GM06990 (cell line): ENCODE data around the gene TPCN2.

Experiments
- DNase-seq: peaks from one replicate; pipeline ENCODE4 v3.0.0-alpha.2; 2011; ENCODE audit not compliant: insufficient read length; ENCODE audit errors: extremely low read depth
- H3K27me3 ChIP-seq: replicated peaks from 2 replicates; pipeline ENCODE4 v1.6.0; 2011; ENCODE audit warnings: low read length; ENCODE audit not compliant: control insufficient read depth, insufficient read depth
- H3K36me3 ChIP-seq: 2 replicates; pipeline ENCODE4 v1.5.1; 2011; ENCODE audit warnings: low read length; ENCODE audit not compliant: control insufficient read depth, insufficient read depth
- H3K4me3 ChIP-seq: replicated peaks from 2 replicates; pipeline ENCODE4 v1.5.1; 2011; ENCODE audit warnings: low read depth, mild to moderate bottlenecking, control low read depth, low read length
- TF ChIP-seq, protein P1 (sequence below): IDR thresholded peaks from 2 replicates; pipeline ENCODE4 v1.5.1; 2011; ENCODE audit warnings: low read length, control low read depth, mild to moderate bottlenecking, inconsistent platforms; ENCODE audit not compliant: insufficient read depth, poor library complexity, severe bottlenecking

Gene TPCN2

DNA sequence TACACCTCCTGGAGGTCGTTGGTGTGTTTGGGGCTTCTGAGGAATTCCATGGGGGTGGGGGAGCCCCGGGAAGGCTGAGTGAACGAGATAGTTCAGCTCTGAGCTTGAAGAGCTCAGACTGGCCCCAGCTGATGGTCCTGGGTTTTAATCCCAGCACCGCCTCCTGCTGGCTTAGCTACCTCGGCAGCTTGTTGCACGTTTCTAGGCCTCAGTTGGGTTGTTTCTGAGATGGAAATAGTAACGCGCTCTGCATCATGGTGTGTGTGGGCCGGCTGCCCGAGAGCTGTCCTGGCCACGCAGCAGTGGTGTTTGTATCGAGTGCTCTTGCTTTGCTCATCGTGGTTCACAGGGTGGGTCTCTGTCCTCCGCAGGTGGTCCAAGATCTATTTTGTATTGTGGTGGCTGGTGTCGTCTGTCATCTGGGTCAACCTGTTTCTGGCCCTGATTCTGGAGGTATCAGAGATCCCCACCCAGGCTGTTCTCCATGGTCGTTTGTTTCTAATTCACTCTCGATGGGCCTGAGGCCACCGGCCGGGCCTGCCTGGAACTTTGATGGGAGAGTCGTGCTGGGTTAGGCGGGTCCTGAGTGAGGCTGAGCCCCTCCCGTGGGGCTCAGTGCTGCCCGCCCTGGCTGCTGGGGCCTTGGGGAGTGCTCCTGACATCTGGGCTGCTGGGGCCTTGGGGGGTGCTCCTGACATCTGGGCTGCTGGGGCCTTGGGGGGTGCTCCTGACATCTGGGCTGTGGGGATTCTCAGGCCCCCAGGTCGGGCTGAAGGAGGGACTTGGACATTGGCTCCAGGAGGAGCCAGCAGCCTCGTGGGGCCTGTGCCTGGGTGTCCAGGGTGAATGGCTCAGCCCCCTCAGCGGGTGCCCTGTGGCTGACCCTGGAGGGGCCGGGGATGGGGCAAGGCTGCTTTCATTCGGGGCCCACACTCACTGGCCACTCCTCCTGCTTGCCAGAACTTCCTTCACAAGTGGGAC is 37.7 kb downstream of the TPCN2 start:
- no peaks in the 10 kb centered on the region for H3K36me3 ChIP-seq
- no peak overlapping the region for H3K4me3 ChIP-seq
- TF ChIP-seq, protein P1, sequence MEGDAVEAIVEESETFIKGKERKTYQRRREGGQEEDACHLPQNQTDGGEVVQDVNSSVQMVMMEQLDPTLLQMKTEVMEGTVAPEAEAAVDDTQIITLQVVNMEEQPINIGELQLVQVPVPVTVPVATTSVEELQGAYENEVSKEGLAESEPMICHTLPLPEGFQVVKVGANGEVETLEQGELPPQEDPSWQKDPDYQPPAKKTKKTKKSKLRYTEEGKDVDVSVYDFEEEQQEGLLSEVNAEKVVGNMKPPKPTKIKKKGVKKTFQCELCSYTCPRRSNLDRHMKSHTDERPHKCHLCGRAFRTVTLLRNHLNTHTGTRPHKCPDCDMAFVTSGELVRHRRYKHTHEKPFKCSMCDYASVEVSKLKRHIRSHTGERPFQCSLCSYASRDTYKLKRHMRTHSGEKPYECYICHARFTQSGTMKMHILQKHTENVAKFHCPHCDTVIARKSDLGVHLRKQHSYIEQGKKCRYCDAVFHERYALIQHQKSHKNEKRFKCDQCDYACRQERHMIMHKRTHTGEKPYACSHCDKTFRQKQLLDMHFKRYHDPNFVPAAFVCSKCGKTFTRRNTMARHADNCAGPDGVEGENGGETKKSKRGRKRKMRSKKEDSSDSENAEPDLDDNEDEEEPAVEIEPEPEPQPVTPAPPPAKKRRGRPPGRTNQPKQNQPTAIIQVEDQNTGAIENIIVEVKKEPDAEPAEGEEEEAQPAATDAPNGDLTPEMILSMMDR, result peak; percentile 14
- no peaks in the 10 kb centered on the region for H3K27me3 ChIP-seq
- DNase-seq, result no peak

DNA sequence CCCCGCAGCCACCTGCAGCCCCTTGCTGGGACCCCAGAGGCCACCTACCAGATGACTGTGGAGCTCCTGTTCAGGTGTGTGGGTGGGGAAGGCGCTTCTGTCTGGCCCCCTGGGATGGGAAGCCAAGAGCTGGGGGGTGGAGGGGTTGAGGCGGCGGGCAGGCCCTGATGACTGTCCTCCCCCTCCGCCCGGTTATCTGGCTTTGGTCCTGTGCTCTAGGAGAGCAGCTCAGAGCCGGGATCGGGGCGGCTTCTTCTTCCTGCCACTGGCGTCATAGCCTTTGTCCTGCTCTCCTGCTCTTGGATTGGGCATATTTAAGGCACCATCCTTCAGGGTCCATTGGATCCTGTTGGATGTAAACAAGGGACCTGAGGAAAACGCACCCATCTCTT is 38.4 kb downstream of the TPCN2 start:
- Histone ChIP-seq H3K36me3 (no peaks in the 10 kb centered on the region), H3K27me3 (no peaks in the 10 kb centered on the region), H3K4me3 (no peak overlapping the region)
- TF ChIP-seq, protein P1, result no peak
- DNase-seq, result no peak

DNA sequence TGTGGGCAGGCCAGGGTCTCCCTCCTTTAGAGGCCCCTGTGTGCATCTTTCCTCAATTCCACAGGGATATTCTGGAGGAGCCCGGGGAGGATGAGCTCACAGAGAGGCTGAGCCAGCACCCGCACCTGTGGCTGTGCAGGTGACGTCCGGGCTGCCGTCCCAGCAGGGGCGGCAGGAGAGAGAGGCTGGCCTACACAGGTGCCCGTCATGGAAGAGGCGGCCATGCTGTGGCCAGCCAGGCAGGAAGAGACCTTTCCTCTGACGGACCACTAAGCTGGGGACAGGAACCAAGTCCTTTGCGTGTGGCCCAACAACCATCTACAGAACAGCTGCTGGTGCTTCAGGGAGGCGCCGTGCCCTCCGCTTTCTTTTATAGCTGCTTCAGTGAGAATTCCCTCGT is 39.1 kb downstream of the TPCN2 start:
- TF ChIP-seq, protein P1, result no peak
- Histone ChIP-seq H3K27me3 (no peaks in the 10 kb centered on the region), H3K36me3 (no peaks in the 10 kb centered on the region), H3K4me3 (no peak overlapping the region)
- no peak for DNase-seq

DNA sequence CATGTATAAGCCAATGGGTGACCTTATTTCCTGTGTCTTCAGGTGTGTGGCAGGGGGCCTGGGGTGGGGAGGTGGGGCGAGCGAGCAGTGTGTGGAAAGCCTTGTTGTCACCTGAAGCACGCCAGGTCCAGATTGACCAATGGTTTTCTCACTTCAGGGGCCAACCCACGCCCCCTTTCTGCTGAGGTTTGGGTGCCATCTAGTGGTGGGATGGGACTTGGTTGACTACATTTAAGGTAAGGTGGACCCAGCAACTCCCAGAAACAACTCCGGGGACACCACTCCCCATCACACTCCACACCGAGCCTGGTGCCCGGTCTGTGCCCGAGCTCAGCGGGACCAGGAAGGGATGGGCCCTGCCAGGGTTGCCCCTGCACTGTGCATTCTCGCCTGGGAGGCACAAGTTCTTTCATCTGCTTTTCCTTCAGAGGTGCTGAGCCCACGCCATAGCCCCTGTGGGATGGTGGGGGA is 40.0 kb downstream of the TPCN2 start:
- Histone ChIP-seq H3K36me3 (no peaks in the 10 kb centered on the region), H3K4me3 (no peak overlapping the region), H3K27me3 (no peaks in the 10 kb centered on the region)
- DNase-seq, result peak; percentile 44
- TF ChIP-seq, protein P1, result peak; percentile 74

DNA sequence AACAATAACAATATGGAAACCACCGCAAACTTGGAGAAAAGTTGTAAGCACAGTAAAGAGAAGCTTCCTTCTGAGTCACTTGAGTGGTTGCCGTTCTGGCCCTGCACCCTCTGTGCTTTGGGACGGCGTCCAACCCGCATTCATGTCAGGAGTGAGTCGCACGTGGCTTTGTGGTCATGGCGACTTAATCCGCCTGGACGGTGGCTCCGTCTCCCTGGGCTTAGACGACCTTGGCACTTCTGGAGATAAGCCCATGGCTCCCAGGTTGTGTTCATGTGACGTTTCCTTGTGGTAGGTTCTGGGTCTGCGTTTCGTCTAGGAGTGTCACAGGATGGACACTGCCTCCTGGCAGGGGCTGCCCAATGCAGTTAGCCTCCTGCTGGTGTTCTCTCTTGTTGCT is 40.5 kb downstream of the TPCN2 start:
- Histone ChIP-seq H3K27me3 (no peaks in the 10 kb centered on the region), H3K4me3 (no peak overlapping the region), H3K36me3 (no peaks in the 10 kb centered on the region)
- TF ChIP-seq, protein P1, result no peak
- no peak for DNase-seq
